OCI-M1 (cell line): ENCODE measurements around the gene PLCB1.

Experiments
- DNase-seq: peaks from one replicate; lab custom pipeline; 2025; lab: John Stamatoyannopoulos, UW

The PLCB1 gene

GRCh38 chr20:8657664-8658063 is 525.6 kb downstream of the PLCB1 start:
- no peak for DNase-seq

DNA sequence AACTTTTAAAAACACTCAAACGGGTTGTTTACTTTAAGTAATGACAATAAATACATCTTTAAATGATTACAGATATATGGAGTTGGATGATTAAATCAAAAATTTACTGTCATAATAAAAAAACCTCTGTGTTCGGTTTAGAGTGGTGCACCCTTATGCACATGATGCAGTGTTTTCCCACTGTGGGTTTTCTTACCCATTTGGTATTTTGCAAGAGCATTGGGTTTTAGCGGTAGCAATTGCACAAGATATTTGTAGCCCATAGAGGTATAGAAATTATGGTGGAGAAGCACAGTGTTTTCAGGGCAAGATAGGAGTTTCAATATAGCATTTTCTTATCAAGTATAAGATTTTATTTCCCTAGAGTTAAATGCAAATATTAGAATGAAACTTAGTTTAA is 526.0 kb downstream of the PLCB1 start:
- DNase-seq = no peak

GRCh38 chr20:8661229-8661952 is 529.3 kb downstream of the PLCB1 start:
- no peak for DNase-seq

DNA sequence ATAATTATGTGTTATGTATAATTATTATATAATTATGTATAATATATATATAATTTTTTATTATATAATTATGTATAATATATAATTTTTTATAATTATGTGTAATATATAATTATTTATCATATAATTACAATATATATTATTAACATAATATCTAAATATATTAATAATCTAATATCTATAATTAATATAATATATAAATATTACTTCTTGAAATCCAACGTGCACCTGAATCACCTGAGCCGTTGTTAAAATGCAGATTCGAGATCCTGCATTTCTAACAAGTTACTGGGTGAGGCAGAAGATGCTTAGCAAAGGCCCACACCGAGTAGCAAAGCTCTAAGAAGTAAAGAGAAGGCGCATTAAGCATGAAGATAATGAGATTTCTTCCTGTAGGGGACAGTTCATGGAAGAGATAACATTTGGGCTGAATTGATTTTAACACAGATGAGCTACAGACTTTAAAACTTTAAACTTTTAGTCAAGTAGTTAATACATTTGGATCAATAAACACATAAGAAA is 530.4 kb downstream of the PLCB1 start:
- DNase-seq = no peak

GRCh38 chr20:8663424-8663823 is 531.4 kb downstream of the PLCB1 start:
- no peak for DNase-seq

DNA sequence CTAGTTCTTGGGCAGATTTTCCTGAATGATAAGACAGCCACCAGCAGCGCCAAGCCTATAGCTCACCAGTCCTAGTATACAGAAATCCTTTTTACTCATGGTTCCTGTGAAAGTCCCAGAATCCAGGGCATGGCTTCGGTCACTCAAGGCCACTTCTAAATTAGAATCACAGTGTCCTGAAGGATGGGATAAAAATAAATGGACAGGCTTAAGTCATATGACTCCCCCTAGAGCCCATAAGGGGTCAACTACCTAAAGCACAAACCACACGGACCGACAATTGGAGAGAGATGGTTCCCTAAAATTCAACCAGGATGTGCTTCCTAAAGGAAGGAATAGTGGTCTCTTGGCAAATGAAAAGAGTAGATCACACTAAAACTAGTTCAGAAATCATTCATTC is 532.7 kb downstream of the PLCB1 start:
- DNase-seq = no peak

DNA sequence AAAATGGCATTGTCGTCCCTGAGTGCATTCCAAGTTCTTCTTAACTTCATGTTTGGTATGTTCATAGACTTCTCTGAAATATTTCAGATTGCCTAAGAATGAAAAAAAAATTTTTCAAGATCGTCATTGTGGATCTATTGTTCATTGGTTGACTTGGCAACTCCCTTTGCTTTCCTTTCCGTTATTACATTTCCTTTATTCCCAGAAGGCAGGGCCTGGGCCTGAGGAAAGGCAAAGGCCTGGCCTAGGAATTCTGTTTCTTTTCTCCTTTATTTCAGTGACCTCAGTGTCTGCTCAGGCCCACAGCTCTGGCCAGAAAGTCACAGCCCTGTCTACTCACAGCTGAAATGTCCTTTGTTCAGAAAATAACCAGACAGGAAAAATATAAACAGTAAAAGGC is 535.2 kb downstream of the PLCB1 start:
- no peak for DNase-seq

- DNase-seq = no peak
Measured at GRCh38 chr20:8670207-8670892, 538.3 kb downstream of the PLCB1 start.

DNA sequence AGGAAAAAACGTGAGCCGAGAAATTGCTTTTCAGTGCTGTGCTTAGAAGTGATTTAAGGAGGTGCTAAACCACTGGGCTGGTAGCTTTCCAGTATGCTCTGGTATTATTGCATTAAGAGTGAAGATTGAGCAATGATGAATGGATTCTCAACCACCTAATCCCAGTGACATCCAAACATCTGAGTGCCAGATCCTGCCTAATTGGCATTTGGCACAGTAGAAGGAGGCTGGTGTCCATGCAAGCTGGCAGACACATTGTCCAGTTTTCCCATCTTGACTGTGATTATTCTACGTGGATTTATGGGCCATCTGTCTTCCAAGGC is 538.8 kb downstream of the PLCB1 start:
- no peak for DNase-seq

GRCh38 chr20:8671370-8671961 is 539.4 kb downstream of the PLCB1 start:
- DNase-seq = no peak

DNA sequence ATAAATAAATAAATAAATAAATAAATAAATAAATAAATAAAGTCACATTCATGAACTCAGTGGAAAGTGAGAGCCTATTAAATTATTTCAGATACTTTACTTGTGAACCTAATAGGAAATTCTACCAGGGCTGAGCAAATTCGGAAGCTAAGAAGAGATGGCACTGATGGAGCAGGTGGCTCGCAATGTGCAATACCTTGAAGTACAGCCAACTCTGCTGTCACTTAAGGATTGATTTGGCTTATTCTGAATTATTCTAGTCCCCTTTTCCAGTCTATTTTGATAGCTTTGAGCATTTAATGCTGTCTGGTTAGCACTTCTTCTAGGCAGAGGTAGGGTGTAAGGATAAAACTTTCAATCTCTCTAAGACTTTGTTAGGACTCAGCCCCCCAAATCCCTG is 541.0 kb downstream of the PLCB1 start:
- DNase-seq = no peak

GRCh38 chr20:8675896-8676295 is 543.8 kb downstream of the PLCB1 start:
- DNase-seq = no peak

GRCh38 chr20:8678098-8678776 is 546.2 kb downstream of the PLCB1 start:
- DNase-seq = no peak

GRCh38 chr20:8689337-8689736 is 557.3 kb downstream of the PLCB1 start:
- no peak for DNase-seq

GRCh38 chr20:8690074-8690473 is 558.0 kb downstream of the PLCB1 start:
- no peak for DNase-seq

GRCh38 chr20:8693709-8694108 is 561.6 kb downstream of the PLCB1 start:
- DNase-seq = no peak

GRCh38 chr20:8700756-8701155 is 568.7 kb downstream of the PLCB1 start:
- no peak for DNase-seq

GRCh38 chr20:8706961-8707700 is 575.1 kb downstream of the PLCB1 start:
- DNase-seq = no peak

- DNase-seq = no peak
Measured at GRCh38 chr20:8709627-8710026, 577.6 kb downstream of the PLCB1 start.

DNA sequence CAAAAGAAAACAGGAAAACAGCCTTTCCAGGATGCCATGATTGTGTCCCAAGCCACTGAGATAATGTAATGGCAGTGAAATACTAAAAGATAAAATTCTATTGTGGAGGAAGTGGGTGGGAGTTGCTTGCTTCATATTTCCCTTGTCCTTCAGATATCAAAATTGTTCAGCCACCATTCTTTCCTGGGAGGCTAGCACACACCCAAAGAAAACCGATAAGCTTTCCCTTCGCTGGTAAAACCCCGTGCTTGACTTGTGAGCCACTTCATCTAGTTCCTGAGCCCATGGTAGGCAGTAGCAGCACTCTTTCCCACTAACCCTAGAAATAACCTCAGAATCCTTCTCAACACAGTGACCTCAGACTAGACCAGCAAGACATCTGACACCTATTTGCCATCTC is 579.4 kb downstream of the PLCB1 start:
- peak; percentile 57 for DNase-seq

DNA sequence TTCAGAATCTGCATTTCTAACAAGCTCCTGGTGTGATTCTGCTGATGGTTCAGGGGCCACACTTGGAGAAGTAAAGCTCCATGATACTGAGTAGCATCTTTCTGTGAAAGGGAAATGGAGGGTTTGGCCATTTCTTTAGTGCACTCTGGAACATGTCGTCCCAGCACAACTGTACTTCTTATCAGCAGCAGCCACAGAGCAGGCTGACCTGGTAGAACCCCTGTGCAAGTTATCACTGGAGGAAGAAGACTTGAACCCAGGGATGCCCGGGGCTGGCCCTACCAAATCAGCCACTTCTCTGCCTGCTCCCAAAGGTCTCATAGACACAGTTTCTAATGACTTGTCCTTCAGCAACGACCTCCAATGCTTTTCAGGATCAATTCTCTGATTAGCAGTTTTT is 582.1 kb downstream of the PLCB1 start:
- no peak for DNase-seq

GRCh38 chr20:8718279-8718678 is 586.2 kb downstream of the PLCB1 start:
- no peak for DNase-seq
